Right renal cortex interstitium (tissue), 3 donors: ENCODE measurements around the gene RAI1. TPM values are rescaled to one million over a fixed set of nuclear protein-coding genes. Genes with fewer than 3 reads are reported as not detected.
"Not testable (repeated sequence)": the region's sequence is repeated elsewhere in the genome, so short reads cannot be mapped to it uniquely, and the experiment has no call there.

Experiments used
- DNase-seq, 3 donors: peaks; one replicate each; pipeline ENCODE4 v3.0.0-alpha.2; 2013; ENCODE audit warnings: low read depth in 3 of 3, low spot score in 2 of 3
- polyA plus RNA-seq, 3 donors: library from polyadenylated mRNA; unstranded; fragments of 120-200 nt; gene quantifications; one replicate each; pipeline ENCODE4 v1.2.1, GENCODE V29; 2013; ENCODE audit not compliant: insufficient read length in 3 of 3

RAI1 gene
- polyA plus RNA-seq, 3 donors: 17.2 to 18.8 (median 18.7) TPM

DNA sequence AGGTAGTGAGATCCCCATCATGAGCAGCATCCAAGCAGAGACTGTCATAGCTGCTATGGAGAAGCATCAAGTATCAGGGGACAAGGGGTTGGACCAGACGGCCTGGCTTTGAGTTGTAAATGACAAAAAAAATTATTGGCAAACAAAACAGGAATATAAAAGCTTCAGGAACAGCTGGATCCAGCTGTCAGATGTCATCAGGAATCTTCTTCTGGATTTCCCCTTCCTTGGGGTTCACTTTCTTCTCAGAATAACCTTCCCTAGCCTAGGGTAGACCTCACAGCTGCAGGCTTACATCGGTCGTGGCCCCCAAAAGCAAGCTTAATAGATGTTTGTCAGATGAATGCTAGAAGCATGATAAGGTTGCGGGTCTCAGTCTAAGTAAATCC is 17.2 kb upstream of the RAI1 start:
- DNase-seq: no peak

DNA sequence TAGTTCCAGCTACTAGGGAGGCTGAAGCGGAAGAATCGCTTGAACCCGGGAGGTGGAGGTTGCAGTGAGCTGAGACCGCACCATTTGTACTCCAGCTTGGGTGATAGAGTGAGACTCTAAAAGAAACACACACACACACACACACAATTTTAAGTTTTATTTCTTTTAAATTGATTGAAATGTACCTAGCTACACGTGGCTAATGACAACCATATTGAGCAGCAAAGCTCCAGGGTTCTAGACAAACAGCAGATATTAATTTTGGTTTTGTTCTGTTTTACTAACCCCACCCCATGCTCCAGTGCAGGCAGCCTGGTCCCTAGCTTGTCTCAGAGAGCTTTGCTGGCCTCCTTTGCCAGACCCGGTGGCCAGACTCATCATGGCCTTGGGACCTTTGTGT is 16.0 kb upstream of the RAI1 start:
- no peak for DNase-seq

DNA sequence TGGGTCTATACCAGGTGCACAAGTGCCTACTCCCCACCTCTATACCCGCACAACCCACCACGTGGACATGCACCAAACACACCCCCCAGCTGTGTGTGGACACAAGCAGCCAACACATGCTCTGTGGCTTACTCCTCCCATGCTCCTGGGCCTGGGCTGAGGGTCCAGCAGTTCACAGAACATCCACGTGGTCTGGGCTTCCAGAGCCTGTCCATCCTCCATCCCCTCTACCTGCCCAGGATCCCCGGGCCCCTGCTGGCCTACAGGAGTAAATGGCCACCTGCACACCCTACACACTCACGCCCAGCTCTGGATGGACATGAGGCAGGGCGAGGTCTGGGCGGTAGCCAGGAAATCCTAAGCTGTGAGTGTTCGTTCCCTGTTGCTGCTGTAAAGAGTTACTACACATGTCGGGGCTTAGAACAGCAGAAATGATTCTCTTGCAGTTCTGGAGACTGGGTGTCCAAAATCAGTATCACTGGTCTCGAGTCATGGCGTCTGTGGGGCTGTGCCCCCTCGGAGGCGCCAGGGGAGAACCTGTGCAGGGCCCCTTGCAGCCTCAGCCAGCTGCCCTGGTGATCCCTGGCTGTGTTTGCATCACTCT is 15.0 kb upstream of the RAI1 start:
- DNase-seq: no peak

DNA sequence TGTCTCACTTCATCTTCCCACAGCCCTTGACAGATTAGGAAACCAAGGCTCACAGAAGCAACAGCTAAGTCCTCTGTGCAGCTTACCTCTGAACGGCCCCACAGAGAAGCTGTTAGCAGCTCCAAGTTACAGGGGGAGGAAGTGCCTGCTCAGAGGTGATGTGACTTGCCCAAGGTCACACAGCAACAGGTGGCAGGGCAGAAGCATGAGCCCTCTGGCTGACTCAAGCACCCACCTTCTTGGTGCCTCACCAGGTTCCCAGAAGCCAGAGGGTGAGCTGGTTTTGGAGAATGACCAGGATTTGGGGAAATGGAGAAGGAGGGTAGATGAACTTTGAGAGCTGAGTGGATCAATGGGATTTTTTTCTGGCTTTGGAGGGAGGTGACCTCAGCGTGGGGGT is 14.0 kb upstream of the RAI1 start:
- DNase-seq: no peak

DNA sequence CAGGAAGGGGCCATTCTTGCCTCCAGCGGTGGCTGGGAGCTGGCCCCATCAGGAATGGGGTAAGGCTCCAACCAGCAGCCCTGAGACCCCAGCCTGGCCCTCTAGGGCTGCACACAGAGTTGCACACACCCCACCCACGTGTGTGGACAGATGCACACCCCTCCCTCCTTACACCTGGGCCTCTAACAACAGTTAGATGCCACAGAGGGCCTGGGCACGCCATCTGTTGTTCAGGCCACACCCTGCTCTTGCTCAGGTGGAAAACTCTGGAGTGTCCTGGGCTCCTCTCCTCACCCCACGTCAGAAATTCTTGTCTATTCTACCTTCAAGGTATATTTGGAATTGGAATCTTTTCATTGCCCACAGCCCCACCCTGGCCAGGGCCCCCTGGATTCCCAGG is 13.3 kb upstream of the RAI1 start:
- no peak for DNase-seq

DNA sequence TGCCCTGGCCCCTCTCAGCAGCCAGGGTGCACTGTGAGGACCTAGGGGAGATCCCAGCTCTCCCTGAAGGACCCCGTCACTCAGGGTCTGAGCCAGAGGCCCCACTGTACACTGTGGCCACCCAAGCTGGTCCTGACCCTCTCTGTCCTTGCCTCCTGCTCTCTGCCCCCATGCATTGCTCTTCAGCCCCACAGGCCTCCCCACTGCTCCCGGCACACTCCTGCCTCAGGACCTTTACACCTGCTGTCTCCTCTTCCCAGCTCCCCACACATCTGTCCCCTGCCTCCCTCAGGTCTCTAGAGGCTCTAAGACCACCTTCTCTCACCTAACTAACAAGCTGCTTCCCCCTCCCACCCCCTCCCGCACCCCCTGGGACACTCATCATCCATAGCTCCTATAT is 12.9 kb upstream of the RAI1 start:
- DNase-seq: no peak

- no peak for DNase-seq
Measured at GRCh38 chr17:17668775-17669579, 12.3 kb upstream of the RAI1 start.

GRCh38 chr17:17669580-17670235 is 11.6 kb upstream of the RAI1 start:
- no peak for DNase-seq

DNA sequence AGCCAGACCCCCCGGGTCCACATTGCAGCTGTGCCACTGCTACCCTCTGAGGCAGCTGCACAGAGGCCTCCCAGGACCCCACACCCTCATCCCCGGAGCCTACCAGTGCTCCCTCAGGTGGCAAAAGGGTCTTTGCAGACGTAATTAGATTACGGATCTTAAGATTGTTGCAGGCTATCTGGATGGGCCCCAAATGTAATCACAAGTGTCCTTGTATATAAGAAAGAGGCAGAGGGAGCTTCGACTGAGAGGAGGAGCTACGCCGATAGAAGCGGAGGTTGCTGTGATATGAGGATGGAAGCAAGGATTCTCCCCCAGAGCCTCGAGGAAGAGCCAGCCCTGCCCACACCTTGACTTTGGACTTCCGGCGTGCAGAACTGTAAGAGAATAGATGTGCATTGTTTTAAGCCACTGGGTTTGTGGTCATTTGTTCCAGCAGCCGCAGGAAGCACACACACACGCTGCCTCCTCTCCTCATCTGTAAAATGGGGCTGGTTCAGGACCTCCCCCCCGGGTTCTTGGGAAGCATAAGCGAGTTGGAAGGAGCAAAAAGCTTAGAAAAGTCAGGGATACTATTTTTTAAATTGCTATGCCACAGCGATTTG is 10.5 kb upstream of the RAI1 start:
- DNase-seq: no peak

DNA sequence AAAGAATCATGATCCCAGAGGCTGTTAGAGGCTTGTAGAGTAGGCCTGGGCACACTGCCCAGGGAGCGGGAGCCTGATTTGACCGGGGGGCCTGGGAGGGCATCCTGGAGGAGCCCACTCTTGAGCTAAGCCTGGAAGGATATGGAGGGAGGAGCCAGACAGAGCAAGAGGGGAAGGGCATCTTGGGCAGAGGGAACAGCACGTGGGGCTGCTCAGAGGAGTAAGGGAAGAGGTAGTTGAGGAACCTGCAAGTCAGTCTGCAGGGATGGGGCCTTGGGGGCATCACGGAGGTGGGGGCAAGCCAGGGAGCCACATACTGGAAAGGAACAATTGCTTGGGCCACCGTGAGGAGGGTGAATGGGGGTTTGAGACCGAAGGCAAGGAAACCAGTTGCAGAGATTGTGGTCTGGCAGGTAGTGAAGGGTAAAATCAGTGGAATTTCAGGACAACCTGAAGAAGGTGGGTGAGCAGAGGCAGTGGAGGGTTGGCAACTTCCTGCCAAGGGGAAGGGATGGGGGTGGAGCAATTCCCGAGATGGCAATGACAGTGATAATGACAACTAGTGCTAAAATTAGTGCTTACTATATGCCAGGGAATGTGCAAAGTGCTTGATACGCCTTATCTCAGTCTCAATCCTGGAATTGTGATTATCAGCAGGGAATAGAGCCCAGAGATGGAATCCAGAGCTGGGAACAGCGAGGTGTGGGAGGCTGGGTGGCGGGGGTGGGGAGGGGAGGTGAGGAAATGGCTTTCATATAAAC is 9.7 kb upstream of the RAI1 start:
- DNase-seq: no peak

- DNase-seq: no peak
Measured at GRCh38 chr17:17672453-17673368, 8.5 kb upstream of the RAI1 start.

- no peak for DNase-seq
Measured at GRCh38 chr17:17675416-17675815, 5.8 kb upstream of the RAI1 start.

DNA sequence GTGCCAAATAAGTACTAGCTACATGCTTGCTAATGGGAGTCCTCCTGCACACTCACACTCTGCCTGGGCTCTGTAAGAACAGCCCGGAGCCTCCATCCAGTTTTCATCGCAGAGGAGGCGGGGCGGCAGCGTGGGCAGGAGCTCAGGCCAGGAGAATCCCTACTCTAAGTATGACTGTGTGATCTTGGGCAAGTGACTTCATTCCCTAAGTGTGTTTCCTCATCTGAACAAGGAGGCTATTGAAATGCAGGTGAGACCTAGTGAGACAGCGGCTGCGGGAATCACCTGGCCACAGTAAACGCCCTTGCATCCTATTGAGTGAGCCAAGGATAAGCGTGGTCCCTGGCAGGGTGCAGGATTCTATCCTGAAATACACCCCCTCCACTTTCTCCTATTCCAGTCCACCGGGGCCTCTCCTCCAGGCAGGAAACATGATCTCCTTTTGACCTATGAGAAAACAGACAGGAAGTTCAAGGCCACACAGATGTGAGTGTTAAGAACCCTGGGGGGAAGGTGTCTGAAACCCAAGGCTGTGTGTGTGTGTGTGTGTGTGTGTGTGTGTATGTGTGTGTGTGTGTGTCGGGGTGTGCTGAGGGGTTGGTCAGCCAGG is 5.2 kb upstream of the RAI1 start:
- DNase-seq: no peak

DNA sequence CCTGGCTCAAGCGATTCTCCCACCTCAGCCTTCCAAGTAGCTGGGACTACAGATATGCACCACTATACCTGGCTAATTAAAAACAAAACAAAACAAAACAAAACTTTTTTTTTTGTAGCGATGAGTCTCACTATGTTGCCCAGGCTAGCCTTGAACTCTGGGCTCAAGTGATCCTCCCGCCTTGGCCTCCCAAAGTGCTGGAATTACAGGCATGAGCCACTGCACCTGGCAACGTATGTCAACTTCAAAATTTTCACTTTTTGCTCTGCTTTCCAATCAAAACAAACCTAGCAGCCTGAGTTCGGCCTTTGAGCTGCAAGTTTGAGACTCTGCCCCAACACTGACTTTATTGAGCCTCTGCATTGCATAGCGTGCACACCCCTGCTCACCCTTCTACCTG is 4.5 kb upstream of the RAI1 start:
- DNase-seq: no peak

DNA sequence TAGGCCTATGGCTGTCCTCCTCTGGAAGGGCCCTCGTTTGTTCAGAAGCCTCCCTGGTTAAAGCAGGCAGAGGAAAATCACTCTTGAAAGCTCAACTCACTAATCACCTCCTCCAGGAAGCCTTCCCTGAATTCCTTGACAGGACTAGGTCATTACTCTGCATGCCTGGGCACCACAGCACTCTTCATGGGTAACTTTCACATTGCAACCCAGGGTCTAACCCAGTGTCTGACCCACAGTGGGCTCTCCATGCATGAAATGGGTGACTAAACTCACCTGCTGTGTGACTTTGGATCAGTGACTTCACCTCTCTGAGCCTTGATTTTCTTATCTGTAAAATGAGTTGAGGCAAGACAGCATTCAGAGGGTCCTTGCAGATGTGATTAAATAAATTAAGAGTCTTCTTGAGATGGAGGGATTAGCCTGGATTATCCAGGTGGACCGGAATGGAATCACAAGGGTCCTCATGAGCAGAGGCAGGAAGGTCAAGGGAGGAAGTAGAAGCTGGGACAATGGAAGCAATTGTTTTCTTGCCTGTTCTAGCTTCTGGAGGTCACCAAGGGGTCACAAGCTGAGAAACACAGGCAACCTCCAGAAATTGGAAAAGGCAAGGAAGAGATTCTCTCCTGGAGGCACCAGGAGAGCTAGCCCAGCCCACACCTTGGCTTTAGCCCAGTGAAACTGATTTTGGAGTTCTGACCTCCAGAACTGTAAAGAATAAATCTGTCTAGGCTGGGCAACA is 3.8 kb upstream of the RAI1 start:
- no peak for DNase-seq

- DNase-seq: not testable (repeated sequence)
Measured at GRCh38 chr17:17678063-17678699, 3.1 kb upstream of the RAI1 start.

GRCh38 chr17:17679243-17679642 is 2.0 kb upstream of the RAI1 start:
- no peak for DNase-seq

DNA sequence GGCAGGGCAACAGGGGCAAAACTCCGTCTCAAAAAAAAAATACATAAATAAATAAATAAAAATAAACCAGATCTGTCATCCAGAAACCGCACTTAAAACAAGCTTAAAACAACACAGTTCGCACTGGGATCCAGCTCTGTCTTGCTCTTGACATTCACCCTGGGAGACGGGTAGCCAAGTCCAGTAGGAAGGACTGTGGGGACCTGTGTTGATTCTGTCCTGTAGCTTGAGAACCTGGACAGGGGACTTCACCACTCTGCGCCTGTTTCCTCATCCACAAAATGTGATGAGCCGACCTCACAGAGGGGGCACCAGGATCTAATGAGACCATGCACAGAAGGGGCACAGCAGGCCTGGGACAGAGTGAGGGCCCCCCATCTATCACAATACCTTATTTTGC is 1.5 kb upstream of the RAI1 start:
- DNase-seq: no peak
